Mononuclear cell (primary cell): Measurements from ENCODE around the gene FPR2. TPM values are rescaled to one million over a fixed set of nuclear protein-coding genes. Genes with fewer than 3 reads are reported as not detected.

ENCODE experiments used
- H3K27me3 ChIP-seq: 2 replicates; pipeline ENCODE4 v1.6.0; 2011; ENCODE audit warnings: low read length, control low read depth; ENCODE audit not compliant: insufficient read depth
- H3K4me1 ChIP-seq: 2 replicates; pipeline ENCODE4 v1.5.1; 2011; ENCODE audit warnings: mild to moderate bottlenecking, low read length, control low read depth; ENCODE audit not compliant: insufficient read depth
- H3K4me3 ChIP-seq: 2 replicates; pipeline ENCODE4 v1.5.1; 2011; ENCODE audit warnings: mild to moderate bottlenecking, low read length, moderate library complexity
- H3K9me3 ChIP-seq: 2 replicates; pipeline ENCODE4 v1.5.1; 2011; ENCODE audit warnings: low read depth, mild to moderate bottlenecking, control low read depth, low read length
- total RNA-seq: library from RNA; depleted of rRNA; stranded (reverse); fragments of >200 nt; gene quantifications from one replicate; pipeline ENCODE4 v1.2.3, GENCODE V29; 2012

The FPR2 gene
- total RNA-seq: 7.5 TPM

- Histone ChIP-seq H3K9me3 (no peaks in the 10 kb centered on the region), H3K27me3 (no peaks in the 10 kb centered on the region), H3K4me1 (peaks cover 68% of the 10 kb centered on the region), H3K4me3 (peak within 1 kb of the TSS; percentile 46)
Measured at GRCh38 chr19:51760697-51761356, at the start of gene FPR2. Gene FPR2 (plus strand): TSS chr19:51761180. CDS start chr19:51768659, 7,479 bp downstream.

- peaks cover under 1% of the 10 kb centered on the region for H3K27me3 ChIP-seq
- peaks cover 7% of the 10 kb centered on the region for H3K4me1 ChIP-seq
- H3K4me3 ChIP-seq: no peak overlapping the region
- H3K9me3 ChIP-seq: no peaks in the 10 kb centered on the region
Measured at GRCh38 chr19:51711702-51712101, 49.3 kb upstream of the FPR2 start.

GRCh38 chr19:51712461-51713081 lies 48.4 kb upstream of the FPR2 start:
- Histone ChIP-seq H3K4me1 (peaks cover 7% of the 10 kb centered on the region), H3K9me3 (no peaks in the 10 kb centered on the region), H3K4me3 (no peak overlapping the region), H3K27me3 (peaks cover 7% of the 10 kb centered on the region)

GRCh38 chr19:51713319-51714285 lies 47.4 kb upstream of the FPR2 start:
- Histone ChIP-seq H3K27me3 (peaks cover 18% of the 10 kb centered on the region), H3K9me3 (no peaks in the 10 kb centered on the region), H3K4me1 (peaks cover 7% of the 10 kb centered on the region), H3K4me3 (no peak overlapping the region)

- peaks cover 30% of the 10 kb centered on the region for H3K27me3 ChIP-seq
- H3K9me3 ChIP-seq: no peaks in the 10 kb centered on the region
- peaks cover 7% of the 10 kb centered on the region for H3K4me1 ChIP-seq
- H3K4me3 ChIP-seq: no peak overlapping the region
Measured at GRCh38 chr19:51714848-51715247, 46.1 kb upstream of the FPR2 start.

- Histone ChIP-seq H3K4me1 (peaks cover 7% of the 10 kb centered on the region), H3K27me3 (peaks cover 40% of the 10 kb centered on the region), H3K9me3 (no peaks in the 10 kb centered on the region)
Measured at GRCh38 chr19:51715850-51716249, 45.1 kb upstream of the FPR2 start.

GRCh38 chr19:51716925-51717324 lies 44.1 kb upstream of the FPR2 start:
- peaks cover 49% of the 10 kb centered on the region for H3K27me3 ChIP-seq
- H3K4me1 ChIP-seq: peaks cover 7% of the 10 kb centered on the region
- no peaks in the 10 kb centered on the region for H3K9me3 ChIP-seq
- no peak overlapping the region for H3K4me3 ChIP-seq

More at GRCh38 chr19:51715850-51716249, 45.1 kb upstream of the FPR2 start:
- H3K4me3 ChIP-seq: no peak overlapping the region

GRCh38 chr19:51719251-51719988 lies 41.6 kb upstream of the FPR2 start:
- Histone ChIP-seq H3K4me3 (no peak overlapping the region), H3K4me1 (no peaks in the 10 kb centered on the region), H3K27me3 (peaks cover 72% of the 10 kb centered on the region), H3K9me3 (no peaks in the 10 kb centered on the region)

GRCh38 chr19:51721905-51722304 lies 39.1 kb upstream of the FPR2 start:
- no peaks in the 10 kb centered on the region for H3K9me3 ChIP-seq
- no peak overlapping the region for H3K4me3 ChIP-seq
- no peaks in the 10 kb centered on the region for H3K4me1 ChIP-seq
- peaks cover 72% of the 10 kb centered on the region for H3K27me3 ChIP-seq

GRCh38 chr19:51722492-51722891 lies 38.5 kb upstream of the FPR2 start:
- no peak overlapping the region for H3K4me3 ChIP-seq
- H3K4me1 ChIP-seq: no peaks in the 10 kb centered on the region
- H3K9me3 ChIP-seq: no peaks in the 10 kb centered on the region
- peaks cover 68% of the 10 kb centered on the region for H3K27me3 ChIP-seq

- peaks cover 53% of the 10 kb centered on the region for H3K27me3 ChIP-seq
Measured at GRCh38 chr19:51724543-51724942, 36.4 kb upstream of the FPR2 start.

GRCh38 chr19:51726049-51726448 lies 34.9 kb upstream of the FPR2 start:
- Histone ChIP-seq H3K4me3 (no peak overlapping the region), H3K9me3 (no peaks in the 10 kb centered on the region), H3K4me1 (no peaks in the 10 kb centered on the region), H3K27me3 (peaks cover 38% of the 10 kb centered on the region)

More at GRCh38 chr19:51724543-51724942, 36.4 kb upstream of the FPR2 start:
- Histone ChIP-seq H3K4me3 (no peak overlapping the region), H3K9me3 (no peaks in the 10 kb centered on the region), H3K4me1 (no peaks in the 10 kb centered on the region)

- no peaks in the 10 kb centered on the region for H3K4me1 ChIP-seq
- H3K4me3 ChIP-seq: no peak overlapping the region
- H3K27me3 ChIP-seq: peaks cover 26% of the 10 kb centered on the region
- H3K9me3 ChIP-seq: no peaks in the 10 kb centered on the region
Measured at GRCh38 chr19:51727349-51727880, 33.6 kb upstream of the FPR2 start.

GRCh38 chr19:51729781-51730180 lies 31.2 kb upstream of the FPR2 start:
- H3K27me3 ChIP-seq: peaks cover 9% of the 10 kb centered on the region
- peaks cover 5% of the 10 kb centered on the region for H3K4me1 ChIP-seq
- H3K4me3 ChIP-seq: no peak overlapping the region
- no peaks in the 10 kb centered on the region for H3K9me3 ChIP-seq
